Suprapubic skin (tissue), 4 donors: ENCODE measurements around the gene ATP2A3. TPM values are rescaled to one million over a fixed set of nuclear protein-coding genes. Genes with fewer than 3 reads are reported as not detected.

ENCODE experiments used
- DNase-seq, 2 donors: peaks; one replicate each; pipeline ENCODE4 v3.0.0-alpha.2; 2019; ENCODE audit warnings: low spot score in 2 of 2
- H3K27ac ChIP-seq: fragments of 200-600 bp; sonication (generic); one replicate; pipeline ENCODE4 v1.5.1; 2019
- H3K27me3 ChIP-seq: fragments of 200-600 bp; sonication (generic); one replicate; pipeline ENCODE4 v1.5.1; 2019
- H3K36me3 ChIP-seq: fragments of 200-600 bp; sonication (generic); one replicate; pipeline ENCODE4 v1.5.1; 2019
- H3K4me1 ChIP-seq: fragments of 200-600 bp; sonication (generic); one replicate; pipeline ENCODE4 v1.5.1; 2019
- H3K4me3 ChIP-seq: fragments of 200-600 bp; sonication (generic); one replicate; pipeline ENCODE4 v1.5.1; 2019; ENCODE audit warnings: mild to moderate bottlenecking
- H3K9me3 ChIP-seq: fragments of 200-600 bp; sonication (generic); one replicate; pipeline ENCODE4 v1.5.1; 2019
- CTCF ChIP-seq, 2 donors: fragments of 200-600 bp in 1 of 2; fragments of 450-650 bp in 1 of 2; sonication (generic) in 1 of 2; IDR thresholded peaks; one replicate each; pipeline ENCODE4 v1.5.1; 2016 to 2019; ENCODE audit warnings: antibody characterized with exemption in 2 of 2, mild to moderate bottlenecking in 1 of 2, moderate library complexity in 1 of 2
- EP300 ChIP-seq: sonication (generic); formaldehyde crosslinking; IDR thresholded peaks from one replicate; pipeline ENCODE4 v1.6.1; 2017; ENCODE audit warnings: antibody characterized with exemption
- POLR2A ChIP-seq, 2 donors: fragments of 450-650 bp; IDR thresholded peaks; one replicate each; pipeline ENCODE4 v1.6.1; 2017; ENCODE audit warnings: antibody characterized with exemption in 2 of 2, mild to moderate bottlenecking in 2 of 2, moderate library complexity in 2 of 2
- POLR2AphosphoS5 ChIP-seq, 3 donors: sonication (generic); formaldehyde crosslinking; IDR thresholded peaks; one replicate each; pipeline ENCODE4 v1.6.1; 2017; ENCODE audit warnings: antibody characterized with exemption in 3 of 3
- WGBS: methylation state at CpG from one replicate; pipeline ENCODE4 v1.1.5; 2018; 5-methylcytosine and 5-hydroxymethylcytosine counted together
- total RNA-seq, 4 donors: library from RNA; depleted of rRNA; stranded (reverse); fragments of >200 nt; gene quantifications; one replicate each; pipeline ENCODE4 v1.1.0, GENCODE V29; 2016

ATP2A3 gene
- total RNA-seq, 4 donors from 2014 or later, result 22.4 to 61.7 (median 34.7) TPM

DNA sequence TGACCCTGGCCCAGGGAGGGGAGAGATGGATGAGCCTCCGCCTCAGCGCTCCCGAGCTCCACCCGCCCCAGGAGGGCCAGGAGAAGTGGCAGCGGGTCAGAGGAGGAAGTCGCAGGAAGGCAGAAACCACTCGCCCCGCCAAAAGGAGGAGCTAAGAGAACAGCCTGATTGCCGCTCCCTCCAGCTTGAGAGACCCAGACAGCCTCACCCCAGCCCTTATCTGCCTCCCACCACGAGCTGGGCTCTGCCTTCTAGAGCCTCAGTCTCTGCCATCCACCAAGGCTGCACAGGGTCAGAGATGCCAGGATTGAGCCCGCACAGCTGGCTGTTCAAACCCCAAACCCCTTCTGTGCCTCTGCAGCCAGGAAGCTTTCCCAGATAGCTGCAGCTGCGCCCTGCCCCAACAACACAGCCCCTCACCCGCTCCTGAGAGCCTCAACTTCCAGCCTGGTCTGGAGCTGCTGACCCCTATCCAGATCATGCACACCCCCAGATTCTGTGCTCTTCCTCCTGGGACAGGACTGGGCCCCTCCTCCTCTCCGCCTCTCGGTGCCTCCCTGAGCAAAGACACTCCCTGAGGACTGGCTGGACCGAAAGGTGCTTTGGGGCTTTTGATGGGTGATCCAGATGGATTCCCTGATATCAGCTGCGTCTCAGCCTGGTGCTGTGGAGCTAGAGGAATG lies 1.0 kb upstream of the ATP2A3 start:
- peaks cover 29% of the 10 kb centered on the region for H3K27me3 ChIP-seq
- no peaks in the 10 kb centered on the region for H3K9me3 ChIP-seq
- no peaks in the 10 kb centered on the region for H3K36me3 ChIP-seq
- H3K27ac ChIP-seq, result peak overlapping the region; percentile 18
- no peak for DNase-seq
- peaks cover 20% of the 10 kb centered on the region for H3K4me1 ChIP-seq
- peak overlapping the region; percentile 56 for H3K4me3 ChIP-seq
- 50% methylated on average over 5 of the region's 17 CpGs for WGBS
- TF ChIP-seq POLR2AphosphoS5 (IDR thresholded peaks at IDR 0.05), result no peak
- TF ChIP-seq CTCF (IDR thresholded peaks at IDR 0.05), result no peak
- no peak for TF ChIP-seq EP300
- TF ChIP-seq POLR2A (IDR thresholded peaks at IDR 0.05), result no peak

DNA sequence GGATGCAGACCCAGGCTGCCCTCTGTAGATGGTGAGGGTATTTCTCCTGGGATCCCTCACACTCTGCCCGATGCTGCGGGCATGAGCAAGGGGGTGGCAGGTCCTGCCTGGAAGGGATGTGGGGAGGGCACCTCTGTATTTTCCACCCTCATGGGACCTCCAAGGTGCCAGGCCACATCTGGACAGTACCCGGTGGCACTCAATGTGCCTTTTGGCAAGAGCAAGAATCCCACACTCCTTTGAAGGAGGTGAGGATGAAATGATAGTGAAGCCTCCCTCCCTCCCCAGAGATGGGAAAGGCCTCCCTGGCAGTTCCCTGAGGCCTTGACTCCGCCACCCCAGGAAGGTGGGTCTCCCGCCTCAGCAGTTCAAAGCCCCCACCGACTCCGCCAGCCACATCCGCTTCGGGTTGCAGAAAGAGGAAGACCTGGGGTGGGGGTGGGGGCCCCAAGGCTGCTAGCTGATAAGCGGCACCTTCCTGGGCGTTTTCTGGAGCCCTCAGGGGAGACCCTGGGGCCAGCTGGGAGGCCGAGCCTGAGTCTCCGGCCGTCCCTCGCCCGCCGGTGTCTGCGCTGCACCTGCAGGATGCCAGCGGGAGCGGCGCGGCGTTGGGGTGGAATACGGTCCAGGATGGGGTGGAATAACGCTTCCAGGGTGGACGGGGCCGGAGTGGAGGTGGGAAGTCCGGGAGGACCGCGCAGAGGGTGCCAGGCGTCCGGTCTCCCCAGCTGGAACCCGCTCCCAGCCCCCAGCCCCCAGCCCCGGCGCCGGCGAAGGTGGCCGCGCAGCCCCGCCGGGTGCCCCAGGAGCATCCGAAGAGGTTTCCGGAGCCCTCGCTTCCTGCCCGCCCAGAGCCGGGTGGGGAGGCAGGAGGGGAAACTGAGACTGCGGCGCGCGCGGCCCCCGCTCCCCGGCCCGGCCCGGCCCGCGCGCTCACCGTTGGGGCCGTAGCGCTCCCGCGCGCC lies 718 bp downstream of the ATP2A3 start:
- 50% methylated on average over 2 of the region's 64 CpGs for WGBS
- TF ChIP-seq POLR2AphosphoS5 (IDR thresholded peaks at IDR 0.05), result no peak
- TF ChIP-seq POLR2A (IDR thresholded peaks at IDR 0.05), result no peak
- no peak for TF ChIP-seq CTCF (IDR thresholded peaks at IDR 0.05)
- TF ChIP-seq EP300, result no peak
- Histone ChIP-seq H3K36me3 (no peaks in the 10 kb centered on the region), H3K4me3 (peak overlapping the region; percentile 56), H3K27ac (peak overlapping the region; percentile 18), H3K27me3 (peaks cover 29% of the 10 kb centered on the region), H3K4me1 (peaks cover 20% of the 10 kb centered on the region), H3K9me3 (no peaks in the 10 kb centered on the region)
- DNase-seq, result no peak

DNA sequence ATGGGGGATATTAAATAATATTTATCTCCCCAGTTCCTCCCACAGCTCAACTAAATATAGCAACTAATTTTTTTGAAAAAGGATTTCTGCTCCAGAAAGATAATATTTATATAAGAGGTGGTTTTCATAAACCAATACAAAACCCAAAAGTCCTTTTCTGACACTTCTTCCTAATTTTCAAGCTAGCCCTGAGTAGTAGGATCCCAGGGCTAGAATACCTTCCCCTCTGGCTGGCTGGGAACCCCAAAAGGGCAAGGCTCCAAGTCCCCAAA lies 1.3 kb downstream of the ATP2A3 start:
- H3K36me3 ChIP-seq, result no peaks in the 10 kb centered on the region
- TF ChIP-seq EP300 (no peak), CTCF (IDR thresholded peaks at IDR 0.05) (no peak), POLR2AphosphoS5 (IDR thresholded peaks at IDR 0.05) (no peak), POLR2A (IDR thresholded peaks at IDR 0.05) (no peak)
- peak overlapping the region; percentile 56 for H3K4me3 ChIP-seq
- peaks cover 29% of the 10 kb centered on the region for H3K27me3 ChIP-seq
- H3K27ac ChIP-seq, result peak overlapping the region; percentile 18
- no peaks in the 10 kb centered on the region for H3K9me3 ChIP-seq
- H3K4me1 ChIP-seq, result peaks cover 20% of the 10 kb centered on the region
- DNase-seq, result no peak

DNA sequence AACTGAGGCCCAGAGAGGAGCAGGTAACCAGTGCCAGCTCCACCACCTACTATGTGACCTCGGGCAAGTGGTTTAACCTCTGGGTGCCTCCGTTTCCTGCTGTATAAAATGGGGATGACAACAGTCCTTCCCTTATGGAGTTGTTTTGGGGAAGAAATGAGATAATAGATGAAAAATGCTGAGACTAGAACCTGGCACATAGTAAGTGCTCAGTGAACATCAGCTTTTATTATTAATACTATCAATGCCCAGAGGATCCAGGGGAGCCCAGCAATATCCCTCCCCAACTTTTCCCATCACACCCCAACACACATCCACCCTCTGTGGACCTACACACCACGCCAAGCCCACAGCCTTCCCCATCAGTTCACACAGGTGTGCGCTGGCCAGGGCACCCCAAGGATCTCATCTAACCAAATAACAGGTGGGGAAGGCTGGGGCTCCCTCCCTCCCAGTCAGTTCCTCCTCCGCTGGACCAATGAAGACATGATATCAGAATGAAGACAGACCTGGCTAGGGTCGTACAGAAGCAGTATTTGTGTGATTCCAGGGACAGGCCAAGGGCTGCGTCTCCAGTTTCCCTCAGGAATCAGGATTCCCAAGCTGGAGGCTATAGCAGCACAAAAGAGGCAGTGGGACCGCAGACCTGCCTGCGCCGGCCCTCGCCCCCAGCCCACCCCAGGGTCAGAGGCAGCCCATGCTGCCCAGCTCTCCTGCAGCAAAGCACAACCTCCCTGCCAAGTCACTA lies 1.8 kb downstream of the ATP2A3 start:
- DNase-seq, result no peak
- Histone ChIP-seq H3K4me3 (peak overlapping the region; percentile 56), H3K4me1 (peaks cover 20% of the 10 kb centered on the region), H3K9me3 (no peaks in the 10 kb centered on the region), H3K27ac (no peak overlapping the region), H3K27me3 (peaks cover 29% of the 10 kb centered on the region), H3K36me3 (no peaks in the 10 kb centered on the region)
- 68% methylated on average over 11 of the region's 11 CpGs for WGBS
- no peak for TF ChIP-seq CTCF (IDR thresholded peaks at IDR 0.05)
- TF ChIP-seq POLR2A (IDR thresholded peaks at IDR 0.05), result no peak
- no peak for TF ChIP-seq POLR2AphosphoS5 (IDR thresholded peaks at IDR 0.05)
- no peak for TF ChIP-seq EP300
